NCI-H1092 (cell line): Measurements from ENCODE around the gene CMTM8.

Experiments used
- DNase-seq: peaks from one replicate; lab custom pipeline; 2025; lab: John Stamatoyannopoulos, UW

Gene CMTM8

GRCh38 chr3:32411442-32411841, 173.0 kb downstream of the CMTM8 start:
- no peak for DNase-seq

- DNase-seq, result no peak
Observed at GRCh38 chr3:32412887-32413286, 174.4 kb downstream of the CMTM8 start.

GRCh38 chr3:32413845-32414521, 175.5 kb downstream of the CMTM8 start:
- no peak for DNase-seq

GRCh38 chr3:32414522-32415202, 176.2 kb downstream of the CMTM8 start:
- DNase-seq, result no peak

GRCh38 chr3:32419742-32420125, 181.3 kb downstream of the CMTM8 start:
- DNase-seq, result no peak
